K562 (cell line): ENCODE results near the gene SLC35G2. TPM values are rescaled to one million over a fixed set of nuclear protein-coding genes. Genes with fewer than 3 reads are reported as not detected.
A peak's percentile ranks its signal among the peaks of the same experiment; 100 is the strongest.

ENCODE experiments used
- ELK1 ChIP-seq: sonication (generic); formaldehyde crosslinking; IDR thresholded peaks from 2 replicates; pipeline ENCODE4 v1.8.1; 2022; ENCODE audit warnings: missing genetic modification reagents
- GTF3C2 ChIP-seq: IDR thresholded peaks from 3 replicates; pipeline ENCODE4 v1.6.1; 2011; ENCODE audit warnings: borderline replicate concordance, mild to moderate bottlenecking, moderate library complexity; ENCODE audit not compliant: insufficient read length; ENCODE audit errors: extremely low read depth
- HDAC3 ChIP-seq: fragments of 450-650 bp; IDR thresholded peaks from 2 replicates; pipeline ENCODE4 v1.6.1; 2018; ENCODE audit warnings: borderline replicate concordance, mild to moderate bottlenecking, moderate library complexity; ENCODE audit not compliant: partially characterized antibody
- HNRNPLL ChIP-seq: fragments of 200-400 bp; formaldehyde crosslinking; IDR thresholded peaks from 2 replicates; pipeline ENCODE4 v1.6.1; 2017; ENCODE audit warnings: low read length, low read depth, mild to moderate bottlenecking; ENCODE audit not compliant: poor library complexity, severe bottlenecking
- MCM3 ChIP-seq: fragments of 450-650 bp; IDR thresholded peaks from 2 replicates; pipeline ENCODE4 v1.6.1; 2016
- MGA ChIP-seq: fragments of 450-650 bp; IDR thresholded peaks from 2 replicates; pipeline ENCODE4 v1.6.1; 2016; ENCODE audit warnings: mild to moderate bottlenecking, moderate library complexity
- NFXL1 ChIP-seq: fragments of 450-650 bp; formaldehyde crosslinking; IDR thresholded peaks from 2 replicates; pipeline ENCODE4 v1.4.0; 2021; ENCODE audit warnings: mild to moderate bottlenecking
- PHB ChIP-seq: fragments of 250-450 bp; sonication (Bioruptor Pico); IDR thresholded peaks from 2 replicates; pipeline ENCODE4 v1.5.0; 2021
- ZNF121 ChIP-seq: sonication (generic); formaldehyde crosslinking; conservative IDR thresholded peaks from 2 replicates; pipeline ENCODE4 v1.8.0; 2022; ENCODE audit warnings: missing genetic modification reagents
- ZNF507 ChIP-seq: conservative IDR thresholded peaks from 2 replicates; pipeline ENCODE4 v1.6.1; 2017; ENCODE audit warnings: missing genetic modification characterization, missing compliant biosample characterization
- ZSCAN32 ChIP-seq: fragments of 450-650 bp; formaldehyde crosslinking; IDR thresholded peaks from 2 replicates; pipeline ENCODE4 v1.4.0; 2020; ENCODE audit warnings: mild to moderate bottlenecking, moderate library complexity
- polyA plus RNA-seq, 8 experiments: library from polyadenylated mRNA; depleted of rRNA in 4 of 8; stranded (reverse) in 5 of 8; unstranded in 3 of 8; fragments of >200 nt; fragmentation: Nextera tagmentation in 2 of 8; fragmentation: Illumina TruSeq in 1 of 8; extraction: Ambion mirVana in 2 of 8; extraction: Trizol in 1 of 8; gene quantifications; 2 replicates each; pipeline versions ENCODE4 v1.2.1 to v1.2.3, GENCODE V29; 2011 to 2014; ENCODE audit warnings: inconsistent platforms in 1 of 8, missing spikeins in 1 of 8
- total RNA-seq, 7 experiments: library from RNA; depleted of rRNA in 6 of 7; stranded (reverse); fragments of >200 nt in 6 of 7; fragmentation: Illumina TruSeq in 2 of 7; extraction: Trizol in 2 of 7; gene quantifications; 2 replicates each; pipeline versions ENCODE4 v1.2.1 to v1.2.3, GENCODE V29; 2011 to 2021; ENCODE audit warnings: low replicate concordance in 1 of 7
- TF ChIP-seq, protein P1 (sequence below): sonication (generic); IDR thresholded peaks from 2 replicates; pipeline ENCODE4 v1.6.1; 2016

Gene SLC35G2
- total and polyA plus RNA-seq, 9 of the 15 experiments (the other 6 are each of a cell fraction or from before 2014, with no cell fraction given), result 2.6 to 5.9 (median 3.2) TPM

GRCh38 chr3:136899622-136900158 lies 80.8 kb downstream of the SLC35G2 start (continued):
- TF ChIP-seq PHB (CRISPR knock-in tag) (no peak), MGA (no peak), GTF3C2 (no peak), ZNF121 (CRISPR knock-in tag) (no peak), ZNF507 (no peak), NFXL1 (CRISPR knock-in tag) (no peak), MCM3 (no peak), HDAC3 (peak; percentile 69), ZSCAN32 (no peak), HNRNPLL (no peak), ELK1 (CRISPR knock-in tag) (no peak)
- TF ChIP-seq, protein P1, sequence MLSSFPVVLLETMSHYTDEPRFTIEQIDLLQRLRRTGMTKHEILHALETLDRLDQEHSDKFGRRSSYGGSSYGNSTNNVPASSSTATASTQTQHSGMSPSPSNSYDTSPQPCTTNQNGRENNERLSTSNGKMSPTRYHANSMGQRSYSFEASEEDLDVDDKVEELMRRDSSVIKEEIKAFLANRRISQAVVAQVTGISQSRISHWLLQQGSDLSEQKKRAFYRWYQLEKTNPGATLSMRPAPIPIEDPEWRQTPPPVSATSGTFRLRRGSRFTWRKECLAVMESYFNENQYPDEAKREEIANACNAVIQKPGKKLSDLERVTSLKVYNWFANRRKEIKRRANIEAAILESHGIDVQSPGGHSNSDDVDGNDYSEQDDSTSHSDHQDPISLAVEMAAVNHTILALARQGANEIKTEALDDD, result peak; percentile 62
